Body of pancreas (tissue), 4 donors: Measurements from ENCODE around the gene NRG4.

Experiments used
- POLR2A ChIP-seq, 3 donors: fragments of 450-650 bp; IDR thresholded peaks; one replicate each; pipeline ENCODE4 v1.6.1; 2016; ENCODE audit warnings: antibody characterized with exemption in 3 of 3, mild to moderate bottlenecking in 2 of 3
- TF ChIP-seq, protein P1 (sequence below), 7 experiments: fragments of 450-650 bp in 4 of 7; fragments of 200-600 bp in 3 of 7; sonication (generic) in 3 of 7; IDR thresholded peaks; one replicate each; pipeline ENCODE4 v1.5.1; 2016 to 2019; ENCODE audit warnings: antibody characterized with exemption in 7 of 7

DNA sequence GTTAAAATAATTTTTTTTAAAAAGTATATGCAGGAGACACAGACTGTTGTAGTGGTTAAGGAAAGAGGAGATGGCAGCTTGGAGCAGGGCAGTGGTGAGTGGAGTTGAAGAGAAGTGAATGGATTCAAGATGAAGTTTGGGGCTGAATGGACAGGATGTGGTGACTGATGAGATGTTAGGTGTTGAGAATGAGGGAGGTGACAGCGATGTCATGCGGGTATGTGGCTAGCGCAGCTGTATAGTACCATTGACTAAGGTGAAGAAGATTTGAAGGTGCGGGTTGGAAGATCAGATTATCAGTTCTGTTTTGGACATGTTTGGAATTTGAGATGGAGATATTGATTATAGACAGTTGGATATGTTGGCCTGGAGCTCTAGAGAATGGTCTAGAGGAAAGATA lies 88.5 kb downstream of the NRG4 start:
- TF ChIP-seq, protein P1, sequence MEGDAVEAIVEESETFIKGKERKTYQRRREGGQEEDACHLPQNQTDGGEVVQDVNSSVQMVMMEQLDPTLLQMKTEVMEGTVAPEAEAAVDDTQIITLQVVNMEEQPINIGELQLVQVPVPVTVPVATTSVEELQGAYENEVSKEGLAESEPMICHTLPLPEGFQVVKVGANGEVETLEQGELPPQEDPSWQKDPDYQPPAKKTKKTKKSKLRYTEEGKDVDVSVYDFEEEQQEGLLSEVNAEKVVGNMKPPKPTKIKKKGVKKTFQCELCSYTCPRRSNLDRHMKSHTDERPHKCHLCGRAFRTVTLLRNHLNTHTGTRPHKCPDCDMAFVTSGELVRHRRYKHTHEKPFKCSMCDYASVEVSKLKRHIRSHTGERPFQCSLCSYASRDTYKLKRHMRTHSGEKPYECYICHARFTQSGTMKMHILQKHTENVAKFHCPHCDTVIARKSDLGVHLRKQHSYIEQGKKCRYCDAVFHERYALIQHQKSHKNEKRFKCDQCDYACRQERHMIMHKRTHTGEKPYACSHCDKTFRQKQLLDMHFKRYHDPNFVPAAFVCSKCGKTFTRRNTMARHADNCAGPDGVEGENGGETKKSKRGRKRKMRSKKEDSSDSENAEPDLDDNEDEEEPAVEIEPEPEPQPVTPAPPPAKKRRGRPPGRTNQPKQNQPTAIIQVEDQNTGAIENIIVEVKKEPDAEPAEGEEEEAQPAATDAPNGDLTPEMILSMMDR (IDR thresholded peaks at IDR 0.05) = no peak
- TF ChIP-seq POLR2A (IDR thresholded peaks at IDR 0.05) = no peak
